Peyer's patch (tissue), 4 donors: ENCODE results near the gene ODC1. TPM values are rescaled to one million over a fixed set of nuclear protein-coding genes. Genes with fewer than 3 reads are reported as not detected.
"Not testable (repeated sequence)": the region's sequence is repeated elsewhere in the genome, so short reads cannot be mapped to it uniquely, and the experiment has no call there.

Experiments
- DNase-seq, 3 donors: peaks; one replicate each; pipeline ENCODE4 v3.0.0-alpha.2; 2017 to 2019
- H3K27ac ChIP-seq, 4 donors: fragments of 200-600 bp; sonication (generic); one replicate each; pipeline ENCODE4 v1.5.1; 2016 to 2019
- H3K27me3 ChIP-seq, 2 donors: fragments of 200-600 bp; sonication (generic); one replicate each; pipeline ENCODE4 v1.5.1; 2019
- H3K36me3 ChIP-seq, 3 donors: fragments of 200-600 bp; sonication (generic); one replicate each; pipeline ENCODE4 v1.5.1; 2016 to 2019
- H3K4me1 ChIP-seq, 4 donors: fragments of 200-600 bp; sonication (generic); one replicate each; pipeline ENCODE4 v1.5.1; 2016 to 2019
- H3K4me3 ChIP-seq, 4 donors: fragments of 200-600 bp; sonication (generic); 1 replicate in 3 of 4; 2 replicates in 1 of 4; pipeline ENCODE4 v1.5.1; 2016 to 2019; ENCODE audit warnings: mild to moderate bottlenecking in 1 of 4
- H3K9me3 ChIP-seq, 4 donors: fragments of 200-600 bp; sonication (generic); one replicate each; pipeline ENCODE4 v1.5.1; 2016 to 2019; ENCODE audit warnings: mild to moderate bottlenecking in 1 of 4
- CTCF ChIP-seq, 6 experiments: fragments of 450-650 bp in 4 of 6; fragments of 200-600 bp in 2 of 6; sonication (generic) in 1 of 6; IDR thresholded peaks; one replicate each; pipeline ENCODE4 v1.5.1; 2017 to 2019; ENCODE audit warnings: antibody characterized with exemption in 6 of 6, mild to moderate bottlenecking in 3 of 6, moderate library complexity in 1 of 6
- POLR2A ChIP-seq, 2 donors: fragments of 450-650 bp; IDR thresholded peaks; one replicate each; pipeline ENCODE4 v1.5.1; 2017; ENCODE audit warnings: antibody characterized with exemption in 2 of 2, mild to moderate bottlenecking in 2 of 2, moderate library complexity in 2 of 2
- total RNA-seq, 4 donors: library from RNA; depleted of rRNA; stranded (reverse); fragments of >200 nt; gene quantifications; one replicate each; pipeline ENCODE4 v1.1.0, GENCODE V29; 2016

The ODC1 gene
- total RNA-seq, 4 donors from 2014 or later, result 31.5 to 91.6 (median 55.6) TPM

GRCh38 chr2:10449486-10449831, 1.3 kb upstream of the ODC1 start:
- no peak for DNase-seq

GRCh38 chr2:10448576-10449485, 704 bp upstream of the ODC1 start:
- Histone ChIP-seq H3K9me3 (no peaks in the 10 kb centered on the region), H3K36me3 (peaks cover 0 to 10% (median 0%) of the 10 kb centered on the region in 3 donors), H3K27me3 (no peaks in the 10 kb centered on the region), H3K27ac (peak overlapping the region; percentile 89 to 98 (median 93)), H3K4me3 (peak overlapping the region; percentile 48 to 85 (median 72)), H3K4me1 (peaks cover 0 to 35% (median 22%) of the 10 kb centered on the region in 4 donors)
- TF ChIP-seq CTCF (IDR thresholded peaks at IDR 0.05) (peak in 4 of 6 experiments; percentile 4 to 42 (median 32)), POLR2A (IDR thresholded peaks at IDR 0.05) (peak; percentile 68 to 84)
- DNase-seq, result peak; percentile 91 to 97 (median 96)

More at GRCh38 chr2:10449486-10449831, 1.3 kb upstream of the ODC1 start:
- H3K27me3 ChIP-seq, result no peaks in the 10 kb centered on the region
- peaks cover 0 to 35% (median 22%) of the 10 kb centered on the region in 4 donors for H3K4me1 ChIP-seq
- peaks cover 0 to 4% (median 0%) of the 10 kb centered on the region in 3 donors for H3K36me3 ChIP-seq
- TF ChIP-seq POLR2A (IDR thresholded peaks at IDR 0.05) (no peak), CTCF (IDR thresholded peaks at IDR 0.05) (no peak)
- H3K9me3 ChIP-seq, result no peaks in the 10 kb centered on the region
- H3K4me3 ChIP-seq, result peak overlapping the region in 3 of 4 donors; percentile 48 to 85 (median 78)
- H3K27ac ChIP-seq, result peak overlapping the region; percentile 89 to 98 (median 93)

- peak in 3 of 6 experiments; percentile 12 to 45 (median 32) for TF ChIP-seq CTCF (IDR thresholded peaks at IDR 0.05)
- TF ChIP-seq POLR2A (IDR thresholded peaks at IDR 0.05), result peak in 1 of 2 donors; percentile 23
- Histone ChIP-seq H3K4me1 (peaks cover 0 to 35% (median 22%) of the 10 kb centered on the region in 4 donors), H3K4me3 (peak overlapping the region; percentile 60 to 82 (median 72)), H3K9me3 (no peaks in the 10 kb centered on the region), H3K27me3 (no peaks in the 10 kb centered on the region), H3K36me3 (peaks cover 0 to 24% (median 0%) of the 10 kb centered on the region in 3 donors), H3K27ac (peak overlapping the region; percentile 92 to 98 (median 96))
- peak in 2 of 3 donors; percentile 57 to 78 for DNase-seq
Measured at GRCh38 chr2:10447300-10447894, 730 bp downstream of the ODC1 start.

GRCh38 chr2:10446631-10447030, 1.5 kb downstream of the ODC1 start:
- H3K27me3 ChIP-seq, result no peaks in the 10 kb centered on the region
- no peaks in the 10 kb centered on the region for H3K9me3 ChIP-seq
- no peak for TF ChIP-seq POLR2A (IDR thresholded peaks at IDR 0.05)
- TF ChIP-seq CTCF (IDR thresholded peaks at IDR 0.05), result no peak
- H3K4me1 ChIP-seq, result peaks cover 0 to 35% (median 22%) of the 10 kb centered on the region in 4 donors
- H3K4me3 ChIP-seq, result peak overlapping the region in 2 of 4 donors; percentile 12 to 82
- DNase-seq, result no peak
- peaks cover 0 to 32% (median 0%) of the 10 kb centered on the region in 3 donors for H3K36me3 ChIP-seq
- peak overlapping the region in 1 of 4 donors; percentile 97 for H3K27ac ChIP-seq

- DNase-seq, result no peak
- peaks cover 0 to 54% (median 0%) of the 10 kb centered on the region in 3 donors for H3K36me3 ChIP-seq
- H3K27ac ChIP-seq, result no peak overlapping the region
- H3K4me1 ChIP-seq, result peaks cover 0 to 26% (median 22%) of the 10 kb centered on the region in 4 donors
- TF ChIP-seq POLR2A (IDR thresholded peaks at IDR 0.05) (no peak), CTCF (IDR thresholded peaks at IDR 0.05) (no peak)
- H3K9me3 ChIP-seq, result no peaks in the 10 kb centered on the region
- H3K27me3 ChIP-seq, result no peaks in the 10 kb centered on the region
- no peak overlapping the region for H3K4me3 ChIP-seq
Measured at GRCh38 chr2:10444463-10444862, 3.7 kb downstream of the ODC1 start.

- H3K4me3 ChIP-seq, DNase-seq, H3K27ac ChIP-seq, H3K9me3 ChIP-seq, H3K27me3 ChIP-seq: not testable (repeated sequence)
- Histone ChIP-seq H3K4me1 (peaks cover 0 to 21% (median 18%) of the 10 kb centered on the region in 4 donors), H3K36me3 (peaks cover 0 to 55% (median 0%) of the 10 kb centered on the region in 3 donors)
Measured at GRCh38 chr2:10442469-10443126, 5.5 kb downstream of the ODC1 start.
